GM18909 (cell line): ENCODE results near the gene SLC13A5.
"Not testable (repeated sequence)": the region's sequence is repeated elsewhere in the genome, so short reads cannot be mapped to it uniquely, and the experiment has no call there.

Source experiments
- ATAC-seq: cut with Tn5 transposase; IDR thresholded peaks from one replicate; pipeline ENCODE4 v1.9.1; 2021; ENCODE audit warnings: mild to moderate bottlenecking; ENCODE audit not compliant: unreplicated experiment, poor library complexity

Gene SLC13A5

DNA sequence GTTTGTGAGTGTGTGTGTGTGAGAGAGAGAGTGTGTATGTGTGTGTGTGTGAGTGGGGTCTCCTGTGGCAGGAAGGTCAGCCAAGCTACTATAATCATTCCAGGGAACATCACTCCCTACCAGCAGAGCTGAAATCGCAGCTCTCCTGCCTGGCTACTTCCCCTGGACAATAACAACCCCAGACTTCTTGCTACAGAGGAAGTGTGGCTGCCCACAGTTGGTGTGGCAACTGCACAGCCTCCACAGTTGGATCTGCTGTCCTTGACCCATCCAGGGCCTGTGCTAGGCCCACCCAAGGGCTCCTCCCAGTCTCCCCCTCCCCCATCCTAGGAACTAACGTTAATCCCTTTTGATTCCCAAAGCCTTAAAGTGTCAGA lies 1.5 kb downstream of the SLC13A5 start:
- no peak for ATAC-seq

- ATAC-seq: no peak
Measured at GRCh38 chr17:6711081-6711674, 2.0 kb downstream of the SLC13A5 start.

DNA sequence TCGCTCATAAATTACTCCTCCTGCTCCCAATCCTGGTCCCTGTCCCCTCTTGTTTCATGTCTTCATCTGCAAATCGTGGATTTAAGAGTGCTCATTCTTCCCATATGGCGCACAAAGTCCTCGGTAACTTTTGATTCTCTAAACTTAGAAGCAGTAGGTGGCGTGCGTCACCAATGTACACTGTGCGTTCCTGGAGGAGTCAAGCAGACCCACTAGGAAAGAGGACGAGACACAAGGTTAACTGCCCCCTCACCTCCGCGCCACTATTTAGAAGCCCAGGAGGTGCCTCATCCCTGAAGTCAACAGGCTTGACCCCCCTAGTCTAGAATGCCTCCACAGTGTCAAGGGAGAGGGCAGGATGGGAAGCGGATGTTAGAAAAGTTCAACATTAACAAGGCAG lies 2.9 kb downstream of the SLC13A5 start:
- ATAC-seq: no peak

- ATAC-seq: no peak
Measured at GRCh38 chr17:6708357-6708961, 4.7 kb downstream of the SLC13A5 start.

- ATAC-seq: no peak
Measured at GRCh38 chr17:6706996-6707395, 6.2 kb downstream of the SLC13A5 start.

DNA sequence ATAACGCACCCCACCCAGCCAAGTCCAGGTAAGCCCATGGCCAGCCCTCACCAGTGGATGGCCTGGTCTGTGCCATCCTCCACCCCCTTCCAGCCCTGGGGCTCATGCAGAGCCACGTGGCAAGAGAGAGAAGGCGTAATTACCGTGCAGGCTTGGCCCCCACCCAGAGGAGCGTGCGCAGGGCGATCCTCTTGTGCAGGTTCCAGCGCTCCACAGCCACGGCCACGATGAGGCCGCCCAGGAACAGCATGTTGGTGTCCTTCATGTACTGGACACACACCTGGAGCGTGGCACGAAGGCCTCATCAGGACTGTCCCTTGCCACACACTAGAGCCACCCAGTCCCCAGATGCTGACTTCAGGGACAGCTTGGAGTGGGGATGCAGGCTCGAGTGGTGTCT lies 6.7 kb downstream of the SLC13A5 start:
- no peak for ATAC-seq

DNA sequence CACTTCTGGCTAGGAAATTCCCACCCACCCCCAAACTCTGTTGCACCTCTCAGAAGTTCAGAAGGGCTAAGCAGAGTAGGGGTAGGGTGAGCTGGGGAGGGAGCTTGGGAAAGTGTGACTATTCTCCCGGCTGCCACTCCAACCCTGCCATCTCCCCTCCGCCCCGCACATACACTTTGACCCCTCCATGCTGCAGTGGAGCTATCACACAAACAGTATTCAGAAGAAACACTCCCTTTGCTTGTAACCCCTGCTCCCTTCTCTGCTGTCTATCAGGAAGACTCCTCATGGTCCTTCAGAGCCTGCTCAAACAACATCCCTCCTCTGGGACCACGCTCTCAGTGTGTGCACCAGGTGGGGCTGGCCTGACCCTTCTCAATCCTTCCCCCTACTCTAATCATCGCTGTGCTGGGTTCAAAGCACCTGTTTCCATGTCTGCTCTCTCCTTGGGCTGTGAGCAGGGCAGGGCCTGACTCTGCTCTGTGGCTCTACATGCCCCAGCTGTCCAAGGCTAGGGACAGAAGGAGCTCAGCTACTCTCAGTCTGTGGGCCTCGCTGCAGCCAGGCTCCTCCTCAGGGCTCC lies 8.6 kb downstream of the SLC13A5 start:
- no peak for ATAC-seq

- ATAC-seq: no peak
Measured at GRCh38 chr17:6703751-6704150, 9.4 kb downstream of the SLC13A5 start.

GRCh38 chr17:6702567-6703215 lies 10.5 kb downstream of the SLC13A5 start:
- no peak for ATAC-seq

DNA sequence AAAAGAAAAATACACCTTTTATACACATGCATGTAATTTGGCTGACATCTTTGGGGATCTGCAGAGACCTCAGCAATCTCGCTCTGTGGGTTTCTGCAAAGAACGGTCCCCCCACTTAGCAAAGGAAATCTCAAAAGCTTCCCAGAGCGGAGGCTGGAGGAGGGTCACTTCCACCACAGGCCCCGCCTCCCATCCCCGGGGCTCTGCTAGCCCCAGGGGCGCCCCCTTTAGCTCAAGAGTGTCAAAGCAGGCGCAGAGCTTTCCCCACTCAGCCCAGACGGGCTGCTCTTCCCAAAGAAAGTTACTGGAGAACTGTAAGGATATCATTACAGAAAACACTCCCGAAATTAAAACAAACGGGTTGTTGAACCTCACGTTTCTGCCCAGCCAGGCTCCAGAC lies 11.4 kb downstream of the SLC13A5 start:
- ATAC-seq: no peak

DNA sequence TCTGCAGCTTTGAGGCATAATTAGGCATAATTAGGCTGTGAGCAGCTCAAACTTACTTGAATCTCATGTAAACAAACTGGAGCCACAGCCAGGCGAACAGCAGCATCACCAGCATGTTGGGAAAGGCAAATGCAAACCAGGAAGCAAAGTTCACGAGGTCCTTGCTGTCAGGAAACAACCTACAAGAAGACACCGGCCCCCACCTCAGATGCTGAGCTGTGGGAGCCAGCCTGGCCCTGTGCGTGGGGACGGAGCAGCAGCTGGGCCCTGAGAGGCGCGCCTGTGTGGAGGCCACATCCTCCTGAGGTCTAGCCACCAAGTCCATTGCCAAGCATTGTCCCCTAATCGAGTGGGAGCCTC lies 12.2 kb downstream of the SLC13A5 start:
- ATAC-seq: no peak

- ATAC-seq: no peak
Measured at GRCh38 chr17:6699997-6700947, 12.9 kb downstream of the SLC13A5 start.

- ATAC-seq: no peak
Measured at GRCh38 chr17:6698004-6698403, 15.2 kb downstream of the SLC13A5 start.

GRCh38 chr17:6696906-6697305 lies 16.3 kb downstream of the SLC13A5 start:
- ATAC-seq: no peak

GRCh38 chr17:6695565-6695964 lies 17.6 kb downstream of the SLC13A5 start:
- no peak for ATAC-seq

DNA sequence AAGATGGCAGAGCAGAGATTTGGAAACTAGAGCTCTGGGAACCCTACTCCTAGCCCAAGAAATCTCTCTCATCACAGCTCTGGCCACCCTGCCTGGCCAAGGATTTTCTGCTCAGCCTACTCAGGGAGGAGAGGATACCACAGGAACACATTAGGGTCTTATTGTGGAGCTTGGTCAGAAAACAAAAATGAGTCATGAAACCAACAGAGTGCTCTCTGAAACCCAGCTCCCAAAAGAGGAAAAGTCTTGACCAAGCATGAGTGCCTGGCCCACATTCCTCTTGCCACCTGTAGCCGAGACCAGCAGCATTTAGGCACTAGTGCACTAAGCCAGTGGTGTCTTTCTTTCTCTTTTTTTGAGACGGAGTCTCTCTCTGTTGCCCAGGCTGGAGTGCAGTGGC lies 18.1 kb downstream of the SLC13A5 start:
- no peak for ATAC-seq

DNA sequence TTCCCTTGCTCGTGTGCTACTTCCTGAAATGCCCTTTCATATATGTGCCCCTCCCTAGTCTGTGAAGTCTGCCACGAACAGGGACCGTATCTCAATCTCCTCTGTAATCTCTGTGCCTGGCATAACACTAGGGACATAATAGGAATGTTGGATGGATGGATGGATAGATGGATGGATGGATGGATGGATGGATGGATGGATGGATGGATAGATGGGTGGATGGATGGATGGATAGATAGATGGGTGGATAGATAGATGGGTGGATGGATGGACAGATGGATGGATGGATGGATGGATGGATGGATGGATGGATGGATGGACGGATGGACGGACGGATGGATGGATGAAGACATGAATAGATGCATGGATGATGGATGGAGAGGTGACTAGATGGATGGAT lies 21.2 kb downstream of the SLC13A5 start:
- not testable (repeated sequence) for ATAC-seq

GRCh38 chr17:6691546-6691945 lies 21.6 kb downstream of the SLC13A5 start:
- ATAC-seq: no peak

DNA sequence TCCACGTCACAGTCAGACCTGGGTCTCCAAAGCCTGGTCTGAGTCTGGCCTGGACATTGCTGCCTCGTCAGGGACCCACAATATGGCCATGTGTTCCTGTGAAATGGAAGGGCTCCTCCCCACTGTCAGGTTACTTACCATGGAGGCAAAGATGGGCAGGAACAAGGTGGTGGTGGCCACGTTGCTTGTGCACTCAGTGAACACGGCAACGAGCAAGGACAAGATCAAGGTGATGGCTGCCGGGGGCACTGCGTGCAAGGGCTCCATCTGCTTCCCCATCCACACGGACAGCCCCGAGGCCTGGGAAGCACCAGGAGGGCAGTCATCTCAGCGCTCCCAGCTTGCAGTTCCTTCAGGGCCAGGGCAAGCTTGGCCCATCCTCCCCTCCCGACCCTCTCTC lies 22.5 kb downstream of the SLC13A5 start:
- ATAC-seq: no peak

DNA sequence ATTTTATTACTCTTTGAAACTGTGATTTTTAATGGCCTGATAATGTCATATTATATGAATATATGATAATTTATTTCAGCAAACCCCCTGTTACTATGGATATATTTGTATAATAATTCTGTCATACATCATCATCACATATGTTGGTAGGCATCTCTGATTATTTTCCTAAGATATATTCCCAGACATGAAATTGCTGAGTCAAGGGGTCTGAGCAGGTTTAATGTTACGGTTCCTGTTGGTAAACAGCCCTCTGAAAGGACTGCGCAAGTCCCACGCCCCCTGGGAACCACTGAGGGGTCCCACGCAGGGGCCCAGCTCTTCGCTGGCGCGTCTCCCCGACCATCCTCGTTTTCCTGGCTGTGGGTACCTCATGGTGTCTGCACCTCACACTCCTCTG lies 24.2 kb downstream of the SLC13A5 start:
- ATAC-seq: no peak

DNA sequence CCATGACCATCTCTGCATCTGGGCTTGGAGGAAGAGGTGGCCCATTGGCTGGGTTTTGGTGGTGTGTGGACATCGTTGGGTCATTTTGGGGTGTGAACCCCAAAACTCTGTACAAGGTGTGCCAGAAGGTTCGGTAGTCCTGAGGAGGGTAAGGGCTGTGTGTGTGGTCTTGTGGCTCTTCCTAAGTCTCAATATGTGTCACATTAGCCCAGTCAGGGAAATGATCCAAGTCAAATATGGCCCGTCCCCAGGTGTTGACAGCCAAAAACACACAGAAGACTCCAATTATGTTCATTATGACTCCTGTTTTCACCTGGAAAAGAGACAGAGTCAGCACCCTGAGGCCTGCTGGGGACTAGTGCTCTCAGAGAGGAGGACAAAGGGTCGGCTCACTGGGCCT lies 27.1 kb downstream of the SLC13A5 start:
- no peak for ATAC-seq
